ENCODE data around the gene PIGC. TPM values are rescaled to one million over a fixed set of nuclear protein-coding genes. Genes with fewer than 3 reads are reported as not detected.

PIGC gene
- total RNA-seq, 1 donor from 2014 or later: 30.5 TPM

DNA sequence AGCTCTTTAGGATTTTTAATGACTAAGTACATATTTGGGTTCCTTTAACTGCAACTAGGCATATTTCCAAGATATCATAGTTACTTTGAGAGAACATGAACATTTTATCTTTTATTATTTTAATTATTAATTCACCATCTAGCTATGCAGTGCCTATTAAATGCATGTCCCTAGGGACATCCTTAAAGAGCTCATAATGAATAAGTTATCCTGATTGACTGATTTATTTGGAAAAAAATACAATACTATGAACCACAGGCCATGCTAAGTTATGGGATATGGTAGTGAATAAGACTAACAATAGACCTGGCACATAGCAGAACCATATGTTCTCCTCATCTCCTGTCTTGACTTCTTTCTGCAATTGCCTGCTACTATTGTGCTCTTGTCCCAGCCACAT is 39.7 kb downstream of the PIGC start:
- TF ChIP-seq, protein P1, sequence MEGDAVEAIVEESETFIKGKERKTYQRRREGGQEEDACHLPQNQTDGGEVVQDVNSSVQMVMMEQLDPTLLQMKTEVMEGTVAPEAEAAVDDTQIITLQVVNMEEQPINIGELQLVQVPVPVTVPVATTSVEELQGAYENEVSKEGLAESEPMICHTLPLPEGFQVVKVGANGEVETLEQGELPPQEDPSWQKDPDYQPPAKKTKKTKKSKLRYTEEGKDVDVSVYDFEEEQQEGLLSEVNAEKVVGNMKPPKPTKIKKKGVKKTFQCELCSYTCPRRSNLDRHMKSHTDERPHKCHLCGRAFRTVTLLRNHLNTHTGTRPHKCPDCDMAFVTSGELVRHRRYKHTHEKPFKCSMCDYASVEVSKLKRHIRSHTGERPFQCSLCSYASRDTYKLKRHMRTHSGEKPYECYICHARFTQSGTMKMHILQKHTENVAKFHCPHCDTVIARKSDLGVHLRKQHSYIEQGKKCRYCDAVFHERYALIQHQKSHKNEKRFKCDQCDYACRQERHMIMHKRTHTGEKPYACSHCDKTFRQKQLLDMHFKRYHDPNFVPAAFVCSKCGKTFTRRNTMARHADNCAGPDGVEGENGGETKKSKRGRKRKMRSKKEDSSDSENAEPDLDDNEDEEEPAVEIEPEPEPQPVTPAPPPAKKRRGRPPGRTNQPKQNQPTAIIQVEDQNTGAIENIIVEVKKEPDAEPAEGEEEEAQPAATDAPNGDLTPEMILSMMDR (IDR thresholded peaks at IDR 0.05): no peak
- H3K36me3 Mint-ChIP-seq (ENCODE audit: unreplicated experiment): no peaks in the 10 kb centered on the region
- H3K4me3 Mint-ChIP-seq (ENCODE audit: unreplicated experiment): no peak overlapping the region
- no peaks in the 10 kb centered on the region for H3K27me3 Mint-ChIP-seq (ENCODE audit: unreplicated experiment)
- peaks cover 29% of the 10 kb centered on the region for H3K4me1 Mint-ChIP-seq (ENCODE audit: unreplicated experiment)
- no peak overlapping the region for H3K27ac Mint-ChIP-seq (ENCODE audit: unreplicated experiment)
- no peak for DNase-seq (ENCODE audit: extremely low spot score, unreplicated experiment)
- no peaks in the 10 kb centered on the region for H3K9me3 Mint-ChIP-seq (ENCODE audit: unreplicated experiment)

GRCh38 chr1:172402878-172403569 is 40.8 kb downstream of the PIGC start:
- peaks cover 36% of the 10 kb centered on the region for H3K4me1 Mint-ChIP-seq (ENCODE audit: unreplicated experiment)
- TF ChIP-seq, protein P1 (IDR thresholded peaks at IDR 0.05): no peak
- no peaks in the 10 kb centered on the region for H3K9me3 Mint-ChIP-seq (ENCODE audit: unreplicated experiment)
- DNase-seq (ENCODE audit: extremely low spot score, unreplicated experiment): no peak
- H3K27me3 Mint-ChIP-seq (ENCODE audit: unreplicated experiment): no peaks in the 10 kb centered on the region
- no peaks in the 10 kb centered on the region for H3K36me3 Mint-ChIP-seq (ENCODE audit: unreplicated experiment)
- no peak overlapping the region for H3K27ac Mint-ChIP-seq (ENCODE audit: unreplicated experiment)
- no peak overlapping the region for H3K4me3 Mint-ChIP-seq (ENCODE audit: unreplicated experiment)

DNA sequence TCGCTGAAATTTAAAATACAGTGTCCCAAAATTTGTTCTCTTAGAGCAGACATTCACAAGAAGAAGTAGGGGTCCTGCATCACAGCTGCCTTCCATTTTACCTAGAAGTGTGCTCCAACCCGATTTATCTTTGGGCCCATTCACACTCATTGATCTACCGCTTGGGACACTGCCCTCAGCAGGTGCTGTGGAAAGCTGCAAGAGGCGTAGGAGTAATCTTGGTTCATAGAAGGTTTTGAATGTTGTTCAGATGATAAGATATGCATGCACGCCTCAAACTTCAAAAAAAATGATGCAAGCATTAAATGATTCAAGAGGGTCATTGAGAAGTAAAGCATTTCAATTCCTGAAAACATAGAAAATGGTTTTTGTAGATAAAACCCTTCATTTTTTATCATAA is 42.0 kb downstream of the PIGC start:
- no peak overlapping the region for H3K27ac Mint-ChIP-seq (ENCODE audit: unreplicated experiment)
- H3K36me3 Mint-ChIP-seq (ENCODE audit: unreplicated experiment): no peaks in the 10 kb centered on the region
- DNase-seq (ENCODE audit: extremely low spot score, unreplicated experiment): no peak
- TF ChIP-seq, protein P1 (IDR thresholded peaks at IDR 0.05): peak; percentile 15
- no peak overlapping the region for H3K4me3 Mint-ChIP-seq (ENCODE audit: unreplicated experiment)
- peaks cover 47% of the 10 kb centered on the region for H3K4me1 Mint-ChIP-seq (ENCODE audit: unreplicated experiment)
- no peaks in the 10 kb centered on the region for H3K27me3 Mint-ChIP-seq (ENCODE audit: unreplicated experiment)
- H3K9me3 Mint-ChIP-seq (ENCODE audit: unreplicated experiment): no peaks in the 10 kb centered on the region

GRCh38 chr1:172401477-172401876 is 42.4 kb downstream of the PIGC start:
- DNase-seq (ENCODE audit: extremely low spot score, unreplicated experiment): no peak
- H3K4me3 Mint-ChIP-seq (ENCODE audit: unreplicated experiment): no peak overlapping the region
- peaks cover 50% of the 10 kb centered on the region for H3K4me1 Mint-ChIP-seq (ENCODE audit: unreplicated experiment)
- no peaks in the 10 kb centered on the region for H3K9me3 Mint-ChIP-seq (ENCODE audit: unreplicated experiment)
- no peaks in the 10 kb centered on the region for H3K27me3 Mint-ChIP-seq (ENCODE audit: unreplicated experiment)
- H3K36me3 Mint-ChIP-seq (ENCODE audit: unreplicated experiment): no peaks in the 10 kb centered on the region
- H3K27ac Mint-ChIP-seq (ENCODE audit: unreplicated experiment): no peak overlapping the region
- TF ChIP-seq, protein P1 (IDR thresholded peaks at IDR 0.05): no peak

DNA sequence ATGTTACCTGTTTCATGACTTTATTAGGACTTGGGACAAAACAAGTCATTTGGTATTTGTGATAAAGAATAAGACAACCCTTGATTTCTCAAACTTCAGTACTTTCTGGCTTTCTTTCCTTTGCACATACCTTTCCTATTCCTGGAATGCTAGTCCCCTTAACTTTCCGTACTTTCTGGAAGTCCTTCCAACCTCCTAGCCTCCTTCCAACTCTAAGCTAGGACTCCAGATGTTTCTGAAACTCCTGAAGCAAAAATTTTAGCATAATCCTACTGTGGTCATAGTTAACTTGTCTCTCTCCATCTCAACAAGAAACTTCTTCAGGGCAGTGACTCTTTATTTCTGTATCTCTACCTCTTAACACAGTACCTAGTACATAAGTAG is 43.2 kb downstream of the PIGC start:
- Mint-ChIP-seq H3K9me3 (ENCODE audit: unreplicated experiment) (no peaks in the 10 kb centered on the region), H3K36me3 (ENCODE audit: unreplicated experiment) (no peaks in the 10 kb centered on the region), H3K4me1 (ENCODE audit: unreplicated experiment) (peaks cover 55% of the 10 kb centered on the region), H3K27me3 (ENCODE audit: unreplicated experiment) (no peaks in the 10 kb centered on the region), H3K27ac (ENCODE audit: unreplicated experiment) (peak overlapping the region; percentile 97), H3K4me3 (ENCODE audit: unreplicated experiment) (no peak overlapping the region)
- TF ChIP-seq, protein P1 (IDR thresholded peaks at IDR 0.05): no peak
- DNase-seq (ENCODE audit: extremely low spot score, unreplicated experiment): no peak

Measured in osteocyte (in vitro differentiated cells).